GM18951 (cell line): ENCODE results near the gene SCART1.
"Not testable (repeated sequence)": the region's sequence is repeated elsewhere in the genome, so short reads cannot be mapped to it uniquely, and the experiment has no call there.

Experiments
- POLR2A ChIP-seq: IDR thresholded peaks from 4 replicates; pipeline ENCODE4 v1.6.1; 2011; ENCODE audit warnings: mild to moderate bottlenecking; ENCODE audit not compliant: insufficient read length, insufficient read depth; ENCODE audit errors: extremely low read depth
- in situ Hi-C: fragments of 300-500 bp; cut with MboI; formaldehyde crosslinking; loops from one replicate; pipeline ENCODE4 v1.12.0; 2022; ENCODE audit warnings: low sequenced_read_pairs, mixed read lengths, inconsistent platforms; ENCODE audit not compliant: unreplicated experiment

SCART1 gene

DNA sequence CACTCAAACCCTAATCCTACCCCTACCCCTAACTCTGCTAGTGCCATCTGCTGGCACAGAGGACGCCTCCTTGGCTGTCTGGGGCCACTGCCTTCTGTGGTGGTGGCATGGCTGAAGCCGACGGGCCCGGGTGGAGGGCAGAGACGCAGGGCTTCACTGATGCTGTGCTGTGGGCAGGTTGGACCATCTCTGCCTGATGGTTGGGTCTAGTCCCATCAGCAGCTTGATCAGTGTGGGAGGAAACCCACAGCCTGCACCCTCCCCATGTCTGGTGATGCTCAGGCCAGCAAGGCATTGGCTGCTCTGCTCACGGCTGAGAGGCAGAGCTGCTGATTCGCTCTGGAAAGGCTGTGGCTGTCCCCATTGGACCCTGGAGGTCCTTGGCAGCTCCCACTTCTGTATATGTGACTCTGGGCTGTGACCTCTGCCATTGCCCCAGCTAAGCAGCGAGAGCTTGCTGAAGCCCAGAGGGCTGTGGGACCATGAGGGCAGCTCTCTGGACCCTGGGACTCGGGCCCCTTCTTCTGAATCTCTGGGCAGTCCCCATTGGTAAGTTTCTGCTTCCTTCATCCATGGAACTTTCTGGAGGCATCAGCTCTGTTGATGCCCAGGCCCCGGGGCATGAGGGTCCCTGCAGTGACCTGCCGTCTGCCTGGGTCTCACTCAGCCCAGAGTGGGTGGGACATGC, at the start of gene SCART1:
SCART1 (plus strand) TSS at position 430 of the 688 bp plus-strand sequence; CDS start at position 483, 53 bp downstream.
- TF ChIP-seq POLR2A: no peak
- in situ Hi-C loops: no loop called here

- TF ChIP-seq POLR2A: no peak
- in situ Hi-C loops: no loop called here
Measured at GRCh38 chr10:133405272-133405671, 48.5 kb upstream of the SCART1 start.

DNA sequence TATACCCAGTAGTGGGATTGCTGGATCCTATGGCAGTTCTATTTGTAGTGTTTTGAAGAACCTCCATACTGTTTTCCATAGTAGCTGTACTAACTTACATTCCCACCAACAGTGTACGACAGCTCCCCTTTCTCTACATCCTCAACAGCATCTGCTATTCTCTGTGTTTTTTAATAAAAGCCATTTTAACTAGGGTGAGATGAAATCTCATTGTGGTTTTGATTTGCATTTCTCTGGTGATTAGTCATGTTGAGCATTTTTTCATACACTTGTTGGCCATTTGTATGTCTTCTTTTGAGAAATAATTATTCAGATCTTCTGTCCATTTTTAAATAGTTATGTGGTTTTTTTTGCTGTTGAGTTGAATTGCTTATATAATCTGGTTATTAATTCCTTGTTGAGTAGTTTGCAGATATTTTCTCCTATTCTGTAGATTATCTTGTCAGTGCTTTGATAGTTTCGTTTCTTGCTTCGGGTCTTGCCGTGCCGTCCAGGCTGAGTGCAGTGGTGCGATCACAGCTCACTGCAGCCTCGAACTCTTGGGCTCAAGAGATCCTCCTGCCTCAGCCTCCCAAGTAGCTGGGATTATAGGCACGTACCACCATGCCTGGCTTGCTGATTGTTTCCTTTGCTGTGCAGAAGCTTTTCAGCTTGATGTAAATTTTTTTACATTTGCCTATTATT, 47.8 kb upstream of the SCART1 start:
- in situ Hi-C loops: no loop called here
- TF ChIP-seq POLR2A: no peak

DNA sequence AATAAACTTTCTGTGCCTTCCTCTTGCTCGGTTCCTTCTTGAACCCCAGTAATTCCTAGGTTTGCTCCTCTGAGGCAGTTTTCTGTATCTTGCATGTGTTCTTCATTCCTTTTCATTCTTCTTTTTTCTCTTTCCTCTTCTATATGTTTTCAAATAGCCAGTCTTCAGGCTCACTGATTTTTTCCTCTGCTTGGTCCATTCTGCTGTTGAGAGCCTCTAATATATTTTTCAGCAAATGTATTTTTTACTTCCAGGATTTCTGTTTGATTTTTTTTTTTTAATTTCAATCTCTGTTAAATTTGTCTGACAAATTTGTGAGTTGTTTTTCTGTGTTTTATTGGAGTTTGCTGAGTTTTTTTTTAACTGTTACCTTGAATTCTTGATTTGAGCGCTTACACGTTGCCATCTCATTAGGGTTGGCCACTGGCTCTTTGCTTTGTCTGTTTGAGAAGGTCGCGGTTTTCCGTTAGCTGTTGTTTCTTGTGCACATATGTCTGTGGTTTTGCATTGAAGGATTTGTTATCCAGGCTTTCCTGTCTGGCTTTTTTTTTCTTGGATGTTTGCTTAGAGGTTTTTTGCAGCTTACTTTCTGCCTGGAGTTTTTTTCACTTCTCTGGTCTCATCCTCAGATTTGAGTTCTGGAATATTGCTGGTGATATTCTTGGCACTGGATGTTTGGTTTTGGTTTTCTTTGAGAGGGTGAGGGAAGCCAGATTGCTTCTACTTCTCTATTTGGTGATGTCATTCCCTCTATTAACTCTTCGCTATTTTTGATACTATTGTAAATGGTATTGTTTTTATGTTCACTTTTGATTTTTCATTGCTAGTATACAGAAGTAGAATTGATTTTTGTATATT, 42.0 kb upstream of the SCART1 start:
- in situ Hi-C loops: no loop called here
- no peak for TF ChIP-seq POLR2A

DNA sequence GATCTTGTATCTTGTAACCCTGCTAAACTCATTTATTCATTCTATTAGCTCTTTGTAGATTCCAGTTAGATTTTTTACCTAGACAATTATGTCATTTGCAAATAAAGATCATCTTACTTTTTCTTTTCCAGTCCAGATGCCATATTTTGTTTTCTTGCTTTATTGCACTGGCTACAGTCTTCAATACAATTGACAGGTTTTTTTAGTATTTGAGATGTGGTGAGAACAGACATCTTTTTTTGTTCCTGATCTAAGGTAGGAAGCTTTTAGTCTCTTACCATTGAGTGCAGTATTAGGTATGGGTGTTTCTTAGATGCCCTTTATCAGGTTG, 41.4 kb upstream of the SCART1 start:
- in situ Hi-C loops: no loop called here
- TF ChIP-seq POLR2A: no peak

DNA sequence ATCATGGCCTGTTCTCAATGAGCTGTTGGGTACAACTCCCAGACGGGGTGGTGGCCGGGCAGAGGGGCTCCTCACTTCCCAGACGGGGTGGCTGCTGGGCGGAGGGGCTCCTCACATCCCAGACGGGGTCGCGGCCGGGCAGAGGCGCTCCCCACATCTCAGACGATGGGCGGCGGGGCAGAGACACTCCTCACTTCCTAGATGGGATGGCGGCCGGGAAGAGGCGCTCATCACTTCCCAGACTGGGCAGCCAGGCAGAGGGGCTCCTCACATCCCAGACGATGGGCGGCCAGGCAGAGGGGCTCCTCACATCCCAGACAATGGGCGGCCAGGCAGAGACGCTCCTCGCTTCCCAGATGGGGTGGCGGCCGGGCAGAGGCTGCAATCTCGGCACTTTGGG, 39.3 kb upstream of the SCART1 start:
- in situ Hi-C loops: not testable (repeated sequence)

- in situ Hi-C loops: no loop called here
- no peak for TF ChIP-seq POLR2A
Measured at GRCh38 chr10:133415752-133416151, 38.0 kb upstream of the SCART1 start.

DNA sequence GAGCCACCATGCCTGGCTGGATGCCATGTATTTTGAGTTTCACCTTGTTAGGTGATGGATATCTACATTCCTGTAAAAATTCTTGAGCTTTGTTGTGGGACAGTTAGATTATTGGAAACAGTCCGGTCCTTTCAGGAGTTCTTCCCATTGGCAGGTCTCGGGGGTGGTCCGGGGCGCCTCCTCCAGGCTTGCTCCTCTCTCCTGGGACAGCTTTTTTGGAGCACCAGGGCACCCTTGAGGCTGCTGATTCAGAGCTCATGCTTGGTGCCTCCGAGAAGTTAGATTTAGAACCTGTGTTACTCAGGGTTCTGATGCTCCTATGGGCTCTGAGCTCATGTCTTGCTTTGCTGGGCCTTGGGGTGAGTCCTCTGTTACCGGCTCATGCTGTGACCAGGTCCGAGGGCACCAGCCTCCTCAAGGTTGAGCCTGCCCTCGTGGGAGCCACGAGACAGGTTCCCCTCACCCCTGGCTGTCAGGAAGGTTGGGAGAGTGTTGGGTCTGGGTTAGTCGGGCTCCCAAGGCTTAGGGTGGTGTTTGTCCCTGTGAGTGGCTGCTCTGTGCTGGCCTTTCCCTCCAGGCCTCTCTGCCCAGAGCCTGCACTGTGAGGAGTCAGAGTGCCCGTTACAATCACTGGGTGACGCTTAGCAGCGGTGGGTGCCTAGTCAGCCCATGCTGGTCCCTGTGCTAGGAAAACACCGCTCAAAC, 35.3 kb upstream of the SCART1 start:
- in situ Hi-C loops: no loop called here
- TF ChIP-seq POLR2A: no peak

- no peak for TF ChIP-seq POLR2A
- in situ Hi-C loops: no loop called here
Measured at GRCh38 chr10:133419211-133419950, 34.4 kb upstream of the SCART1 start.

DNA sequence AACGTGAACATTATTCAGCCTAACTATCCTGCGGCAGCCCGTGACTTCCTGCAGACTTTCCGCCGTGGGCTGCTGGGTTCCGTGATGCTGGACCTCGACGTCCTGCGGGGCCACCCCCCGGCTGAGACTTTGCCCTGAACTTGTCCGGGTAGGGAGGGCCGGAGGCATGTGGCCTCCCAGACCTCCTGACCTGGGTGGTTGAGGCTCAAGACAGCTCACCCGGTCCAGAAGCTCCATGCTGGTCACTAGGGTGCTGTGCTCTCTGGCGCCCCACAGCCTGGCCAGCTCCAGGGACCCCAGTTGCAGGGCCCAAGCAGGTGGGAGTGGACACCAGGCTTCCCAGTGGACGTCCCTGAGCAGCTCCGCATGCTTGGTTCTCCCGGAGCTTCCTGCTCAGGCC, 33.7 kb upstream of the SCART1 start:
- TF ChIP-seq POLR2A: no peak
- in situ Hi-C loops: no loop called here

DNA sequence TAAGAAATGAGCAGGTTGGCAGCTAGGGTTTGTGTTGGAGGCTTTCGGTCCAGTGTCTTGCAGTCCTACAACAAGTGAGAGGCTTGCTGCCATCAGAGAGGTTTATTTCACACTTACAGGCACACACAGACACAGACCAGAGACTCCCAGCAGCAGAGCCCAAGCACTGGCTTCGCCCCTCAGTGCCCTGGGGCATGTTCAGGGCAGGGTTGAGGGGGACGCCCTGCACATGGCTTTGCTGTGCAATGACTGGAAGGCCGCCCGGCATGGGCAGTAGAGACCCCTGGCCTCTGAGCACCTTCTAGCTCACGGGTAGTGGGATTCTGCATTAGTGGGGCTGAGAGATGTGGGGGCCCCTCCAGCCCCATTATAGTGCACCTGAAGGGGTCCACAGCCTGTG, 33.2 kb upstream of the SCART1 start:
- in situ Hi-C loops: no loop called here
- no peak for TF ChIP-seq POLR2A

GRCh38 chr10:133421336-133422222, 32.2 kb upstream of the SCART1 start:
- peak; percentile 2 for TF ChIP-seq POLR2A
- in situ Hi-C loops: no loop called here

DNA sequence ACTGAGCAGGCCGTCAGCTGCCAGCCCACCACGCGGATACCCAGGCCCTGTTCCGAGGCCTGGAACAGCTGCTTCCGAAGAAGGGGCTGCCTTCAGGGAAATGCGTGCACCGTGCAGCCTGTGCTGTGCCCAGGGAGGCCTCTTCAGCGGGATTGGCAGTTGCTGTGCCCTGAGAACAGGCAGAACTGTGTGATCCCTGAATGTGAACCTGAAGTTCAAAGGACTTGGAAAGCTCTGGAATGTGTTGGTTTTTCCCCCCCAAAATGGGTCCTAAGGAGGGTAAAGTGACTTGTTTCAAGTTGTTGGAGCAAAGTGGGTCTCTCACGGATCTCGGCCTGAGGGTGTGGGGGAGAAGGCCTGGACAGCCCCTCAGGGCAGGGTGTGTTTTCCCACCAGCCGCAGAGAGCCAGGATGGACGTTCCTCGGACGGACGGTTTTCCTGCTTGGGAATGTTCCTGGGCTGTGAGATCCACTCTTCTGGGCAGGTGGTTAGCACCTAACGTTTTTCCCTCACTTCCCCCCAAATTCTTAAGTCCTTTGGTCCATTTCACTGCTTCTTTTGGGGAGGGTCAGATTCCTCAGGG, 31.4 kb upstream of the SCART1 start:
- in situ Hi-C loops: no loop called here
- TF ChIP-seq POLR2A: no peak
